HL-60/S4 (cell line): ENCODE measurements around the gene ZDHHC14.

Experiments
- in situ Hi-C: fragments of 300-500 bp; cut with MboI; formaldehyde crosslinking; loops from 2 replicates; pipeline ENCODE4 v1.14.3; 2022; ENCODE audit warnings: low sequenced_read_pairs

ZDHHC14 gene

GRCh38 chr6:157513619-157514485 is 132.9 kb downstream of the ZDHHC14 start:
- in situ Hi-C loops: no loop called here

- in situ Hi-C loops: no loop called here
Observed at GRCh38 chr6:157514659-157515496, 133.9 kb downstream of the ZDHHC14 start.

GRCh38 chr6:157516319-157517026 is 135.5 kb downstream of the ZDHHC14 start:
- in situ Hi-C loops: no loop called here

- in situ Hi-C loops: no loop called here
Observed at GRCh38 chr6:157517601-157518359, 136.8 kb downstream of the ZDHHC14 start.

- in situ Hi-C loops: no loop called here
Observed at GRCh38 chr6:157518397-157519250, 137.6 kb downstream of the ZDHHC14 start.

- in situ Hi-C loops: no loop called here
Observed at GRCh38 chr6:157519255-157520116, 138.5 kb downstream of the ZDHHC14 start.

- in situ Hi-C loops: no loop called here
Observed at GRCh38 chr6:157520117-157520406, 139.1 kb downstream of the ZDHHC14 start.

GRCh38 chr6:157520596-157521361 is 139.8 kb downstream of the ZDHHC14 start:
- in situ Hi-C loops: no loop called here

GRCh38 chr6:157521362-157522335 is 140.7 kb downstream of the ZDHHC14 start:
- in situ Hi-C loops: no loop called here

GRCh38 chr6:157522472-157522871 is 141.5 kb downstream of the ZDHHC14 start:
- in situ Hi-C loops: no loop called here

GRCh38 chr6:157524735-157525134 is 143.7 kb downstream of the ZDHHC14 start:
- in situ Hi-C loops: no loop called here

GRCh38 chr6:157525292-157525889 is 144.4 kb downstream of the ZDHHC14 start:
- in situ Hi-C loops: no loop called here

- in situ Hi-C loops: no loop called here
Observed at GRCh38 chr6:157525918-157526425, 145.0 kb downstream of the ZDHHC14 start.

GRCh38 chr6:157527471-157527907 is 146.5 kb downstream of the ZDHHC14 start:
- in situ Hi-C loops: no loop called here

- in situ Hi-C loops: no loop called here
Observed at GRCh38 chr6:157528931-157529653, 148.1 kb downstream of the ZDHHC14 start.

- in situ Hi-C loops: no loop called here
Observed at GRCh38 chr6:157529654-157530039, 148.7 kb downstream of the ZDHHC14 start.
